Measurements from ENCODE around the gene ELK4.

Gene ELK4

GRCh38 chr1:205567716-205568115 is 64.1 kb downstream of the ELK4 start:
- no peaks in the 10 kb centered on the region for H3K4me1 Mint-ChIP-seq
- DNase-seq (ENCODE audit: low spot score in 2 of 2) (no peak), ATAC-seq (replicated peaks; ENCODE audit: extremely low read depth, poor library complexity, severe bottlenecking) (no peak)
- H3K4me3 Mint-ChIP-seq = no peak overlapping the region
- no peak overlapping the region for H3K27ac Mint-ChIP-seq (ENCODE audit: low read depth)
- no peaks in the 10 kb centered on the region for H3K36me3 Mint-ChIP-seq (ENCODE audit: insufficient read depth)
- H3K27me3 Mint-ChIP-seq = peaks cover 98% of the 10 kb centered on the region
- H3K9me3 Mint-ChIP-seq = no peaks in the 10 kb centered on the region

GRCh38 chr1:205565799-205566198 is 66.0 kb downstream of the ELK4 start:
- no peak overlapping the region for H3K27ac Mint-ChIP-seq (ENCODE audit: low read depth)
- no peaks in the 10 kb centered on the region for H3K36me3 Mint-ChIP-seq (ENCODE audit: insufficient read depth)
- no peak for DNase-seq (ENCODE audit: low spot score in 2 of 2)
- H3K27me3 Mint-ChIP-seq = peaks cover 97% of the 10 kb centered on the region
- no peaks in the 10 kb centered on the region for H3K9me3 Mint-ChIP-seq
- H3K4me3 Mint-ChIP-seq = no peak overlapping the region
- ATAC-seq (replicated peaks; ENCODE audit: extremely low read depth, poor library complexity, severe bottlenecking) = no peak
- H3K4me1 Mint-ChIP-seq = no peaks in the 10 kb centered on the region

- Mint-ChIP-seq H3K27ac (ENCODE audit: low read depth) (no peak overlapping the region), H3K4me1 (no peaks in the 10 kb centered on the region), H3K9me3 (no peaks in the 10 kb centered on the region), H3K27me3 (peaks cover 97% of the 10 kb centered on the region), H3K36me3 (ENCODE audit: insufficient read depth) (no peaks in the 10 kb centered on the region), H3K4me3 (no peak overlapping the region)
- no peak for DNase-seq (ENCODE audit: low spot score in 2 of 2)
- ATAC-seq (replicated peaks; ENCODE audit: extremely low read depth, poor library complexity, severe bottlenecking) = no peak
Measured at GRCh38 chr1:205563927-205564441, 67.8 kb downstream of the ELK4 start.

- H3K9me3 Mint-ChIP-seq = no peaks in the 10 kb centered on the region
- H3K4me3 Mint-ChIP-seq = no peak overlapping the region
- H3K36me3 Mint-ChIP-seq (ENCODE audit: insufficient read depth) = no peaks in the 10 kb centered on the region
- no peaks in the 10 kb centered on the region for H3K4me1 Mint-ChIP-seq
- no peak for ATAC-seq (replicated peaks; ENCODE audit: extremely low read depth, poor library complexity, severe bottlenecking)
- no peak for DNase-seq (ENCODE audit: low spot score in 2 of 2)
- no peak overlapping the region for H3K27ac Mint-ChIP-seq (ENCODE audit: low read depth)
- H3K27me3 Mint-ChIP-seq = peaks cover 97% of the 10 kb centered on the region
Measured at GRCh38 chr1:205561501-205562203, 70.2 kb downstream of the ELK4 start.

Data from central memory CD8-positive, alpha-beta T cell (primary cell).